Tibial nerve (tissue), 4 donors: ENCODE results near the gene AUTS2. TPM values are rescaled to one million over a fixed set of nuclear protein-coding genes. Genes with fewer than 3 reads are reported as not detected.

Experiments used
- DNase-seq, 2 donors: peaks; one replicate each; pipeline ENCODE4 v3.0.0-alpha.2; 2019; ENCODE audit warnings: low spot score in 2 of 2
- H3K27ac ChIP-seq, 4 donors: fragments of 200-600 bp; sonication (generic) in 3 of 4; one replicate each; pipeline ENCODE4 v1.5.1; 2017 to 2019; ENCODE audit warnings: mild to moderate bottlenecking in 1 of 4
- H3K27me3 ChIP-seq, 2 donors: fragments of 200-600 bp; sonication (generic) in 1 of 2; one replicate each; pipeline versions ENCODE4 v1.5.1 to v1.6.0; 2017 to 2019
- H3K36me3 ChIP-seq, 3 donors: fragments of 200-600 bp; sonication (generic); one replicate each; pipeline ENCODE4 v1.5.1; 2018 to 2019
- H3K4me1 ChIP-seq, 4 donors: fragments of 200-600 bp; sonication (generic) in 3 of 4; one replicate each; pipeline ENCODE4 v1.5.1; 2017 to 2019
- H3K4me3 ChIP-seq, 4 donors: fragments of 200-600 bp; sonication (generic) in 3 of 4; one replicate each; pipeline ENCODE4 v1.5.1; 2017 to 2019; ENCODE audit warnings: mild to moderate bottlenecking in 1 of 4, moderate library complexity in 1 of 4
- H3K9me3 ChIP-seq, 4 donors: fragments of 200-600 bp; sonication (generic) in 3 of 4; one replicate each; pipeline ENCODE4 v1.5.1; 2017 to 2019
- EP300 ChIP-seq, 2 donors: sonication (generic); formaldehyde crosslinking; IDR thresholded peaks; one replicate each; pipeline ENCODE4 v1.6.1; 2017; ENCODE audit warnings: antibody characterized with exemption in 2 of 2, mild to moderate bottlenecking in 1 of 2
- POLR2A ChIP-seq, 2 donors: fragments of 450-650 bp; IDR thresholded peaks; one replicate each; pipeline ENCODE4 v1.6.1; 2017; ENCODE audit warnings: antibody characterized with exemption in 2 of 2, mild to moderate bottlenecking in 2 of 2, moderate library complexity in 2 of 2
- WGBS, 2 donors: methylation state at CpG; one replicate each; pipeline ENCODE4 v1.1.5; 2018; 5-methylcytosine and 5-hydroxymethylcytosine counted together
- total RNA-seq, 4 donors: library from RNA; depleted of rRNA; stranded (reverse); fragments of >200 nt; gene quantifications; one replicate each; pipeline ENCODE4 v1.1.0, GENCODE V29; 2016
- TF ChIP-seq, protein P1 (sequence below), 5 experiments: fragments of 200-600 bp in 3 of 5; fragments of 450-650 bp in 2 of 5; sonication (generic) in 3 of 5; IDR thresholded peaks; one replicate each; pipeline ENCODE4 v1.5.1; 2016 to 2019; ENCODE audit warnings: antibody characterized with exemption in 5 of 5, mild to moderate bottlenecking in 3 of 5, moderate library complexity in 2 of 5

The AUTS2 gene
- total RNA-seq, 4 donors from 2014 or later: 56.6 to 87.9 (median 71.6) TPM

DNA sequence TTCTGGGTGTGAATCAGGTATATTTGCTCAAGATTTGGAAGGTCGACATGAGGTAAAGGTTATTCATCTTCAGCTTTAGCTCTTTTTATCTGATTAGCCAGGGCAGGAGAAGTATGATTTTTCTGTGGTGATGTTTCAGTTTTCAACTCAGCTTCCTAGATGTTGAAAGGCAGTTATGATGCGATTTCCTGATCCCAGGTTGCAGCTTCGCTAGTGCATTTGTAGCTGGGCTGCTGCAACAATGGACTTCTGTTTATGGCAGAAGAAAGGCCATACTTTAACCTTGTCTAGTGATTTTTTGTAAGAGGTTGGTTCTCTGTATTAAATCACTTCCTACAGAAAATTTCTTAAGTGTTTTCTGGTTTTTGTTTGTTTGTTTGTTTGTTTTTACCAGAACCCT is 619.3 kb downstream of the AUTS2 start:
- DNase-seq: no peak
- Histone ChIP-seq H3K4me1 (peaks cover 0 to 15% (median 0%) of the 10 kb centered on the region in 4 donors), H3K4me3 (no peak overlapping the region), H3K27ac (no peak overlapping the region), H3K9me3 (no peaks in the 10 kb centered on the region), H3K36me3 (no peaks in the 10 kb centered on the region), H3K27me3 (no peaks in the 10 kb centered on the region)
- WGBS, 2 donors: 66 to 81% methylated on average over 3 of the region's 3 CpGs
- TF ChIP-seq POLR2A (IDR thresholded peaks at IDR 0.05): no peak
- TF ChIP-seq EP300 (IDR thresholded peaks at IDR 0.05): no peak
- TF ChIP-seq, protein P1, sequence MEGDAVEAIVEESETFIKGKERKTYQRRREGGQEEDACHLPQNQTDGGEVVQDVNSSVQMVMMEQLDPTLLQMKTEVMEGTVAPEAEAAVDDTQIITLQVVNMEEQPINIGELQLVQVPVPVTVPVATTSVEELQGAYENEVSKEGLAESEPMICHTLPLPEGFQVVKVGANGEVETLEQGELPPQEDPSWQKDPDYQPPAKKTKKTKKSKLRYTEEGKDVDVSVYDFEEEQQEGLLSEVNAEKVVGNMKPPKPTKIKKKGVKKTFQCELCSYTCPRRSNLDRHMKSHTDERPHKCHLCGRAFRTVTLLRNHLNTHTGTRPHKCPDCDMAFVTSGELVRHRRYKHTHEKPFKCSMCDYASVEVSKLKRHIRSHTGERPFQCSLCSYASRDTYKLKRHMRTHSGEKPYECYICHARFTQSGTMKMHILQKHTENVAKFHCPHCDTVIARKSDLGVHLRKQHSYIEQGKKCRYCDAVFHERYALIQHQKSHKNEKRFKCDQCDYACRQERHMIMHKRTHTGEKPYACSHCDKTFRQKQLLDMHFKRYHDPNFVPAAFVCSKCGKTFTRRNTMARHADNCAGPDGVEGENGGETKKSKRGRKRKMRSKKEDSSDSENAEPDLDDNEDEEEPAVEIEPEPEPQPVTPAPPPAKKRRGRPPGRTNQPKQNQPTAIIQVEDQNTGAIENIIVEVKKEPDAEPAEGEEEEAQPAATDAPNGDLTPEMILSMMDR (IDR thresholded peaks at IDR 0.05): no peak

DNA sequence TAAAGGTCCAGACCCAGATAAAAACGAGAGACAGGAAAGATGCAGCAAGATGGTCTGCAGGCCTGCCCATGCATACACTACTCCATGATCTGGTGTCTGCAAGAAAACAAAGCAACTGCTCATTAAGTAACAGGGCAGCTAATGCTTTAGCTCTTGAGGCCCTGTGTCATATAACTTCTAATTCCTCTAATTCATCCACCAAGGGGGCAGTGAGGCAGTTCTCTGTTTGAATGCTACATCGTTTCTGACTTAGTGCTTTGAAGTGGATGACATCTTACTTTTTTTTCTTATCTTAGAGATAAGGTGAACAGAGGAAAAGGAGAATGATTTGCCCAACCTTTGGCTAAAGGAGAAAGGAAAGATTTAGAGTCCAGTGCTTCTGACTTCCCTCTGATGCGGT is 619.7 kb downstream of the AUTS2 start:
- Histone ChIP-seq H3K4me1 (peaks cover 0 to 15% (median 0%) of the 10 kb centered on the region in 4 donors), H3K36me3 (no peaks in the 10 kb centered on the region), H3K27me3 (no peaks in the 10 kb centered on the region), H3K9me3 (no peaks in the 10 kb centered on the region), H3K27ac (no peak overlapping the region), H3K4me3 (no peak overlapping the region)
- no peak for DNase-seq
- TF ChIP-seq, protein P1 (IDR thresholded peaks at IDR 0.05): no peak
- TF ChIP-seq EP300 (IDR thresholded peaks at IDR 0.05) (no peak), POLR2A (IDR thresholded peaks at IDR 0.05) (no peak)
- 64 to 67% methylated on average over 3 of the region's 3 CpGs for WGBS, 2 donors

DNA sequence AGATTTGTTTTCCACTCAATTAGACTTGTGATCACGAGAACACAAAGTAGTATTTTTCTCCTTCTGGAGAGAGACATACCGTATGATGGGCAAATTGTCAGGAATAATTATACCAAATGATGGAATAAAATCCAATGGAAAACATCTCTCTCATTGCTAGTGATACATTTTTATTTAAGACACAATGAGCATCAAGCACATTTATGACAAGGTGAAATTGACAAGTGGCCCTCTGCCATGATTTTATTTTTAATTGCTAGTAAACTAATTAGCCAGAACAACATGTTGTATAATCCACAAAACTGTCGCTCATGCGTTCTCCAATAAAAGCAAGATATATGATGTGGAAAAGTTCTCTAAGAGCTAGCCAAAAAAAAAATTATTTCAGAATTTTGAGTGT is 620.8 kb downstream of the AUTS2 start:
- H3K27me3 ChIP-seq: no peaks in the 10 kb centered on the region
- no peak for DNase-seq
- 89 to 92% methylated on average over 4 of the region's 4 CpGs for WGBS, 2 donors
- H3K4me3 ChIP-seq: no peak overlapping the region
- H3K9me3 ChIP-seq: no peaks in the 10 kb centered on the region
- H3K27ac ChIP-seq: no peak overlapping the region
- TF ChIP-seq POLR2A (IDR thresholded peaks at IDR 0.05) (no peak), EP300 (IDR thresholded peaks at IDR 0.05) (no peak)
- TF ChIP-seq, protein P1 (IDR thresholded peaks at IDR 0.05): no peak
- no peaks in the 10 kb centered on the region for H3K36me3 ChIP-seq
- H3K4me1 ChIP-seq: peaks cover 0 to 14% (median 0%) of the 10 kb centered on the region in 4 donors

DNA sequence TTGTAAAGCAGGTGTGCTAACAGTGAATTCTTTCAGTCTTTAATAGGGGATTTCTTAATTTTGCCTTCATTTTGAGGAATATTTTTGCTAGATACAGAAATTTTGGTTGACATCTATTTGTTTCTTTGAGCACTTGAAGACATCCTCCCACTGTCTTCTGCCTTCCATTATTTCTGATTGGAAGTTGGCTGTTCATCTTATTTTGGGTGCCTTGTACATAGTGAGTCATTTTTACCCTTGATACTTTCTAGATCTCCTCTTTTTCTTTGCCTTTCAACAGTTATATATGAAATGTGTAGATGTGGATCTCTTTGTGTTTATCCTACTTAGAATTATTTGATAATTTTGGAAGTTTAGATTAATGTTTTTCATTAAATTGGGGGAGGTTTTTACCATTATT is 631.0 kb downstream of the AUTS2 start:
- Histone ChIP-seq H3K27me3 (no peaks in the 10 kb centered on the region), H3K27ac (no peak overlapping the region), H3K9me3 (peaks cover 0 to 31% (median 9%) of the 10 kb centered on the region in 4 donors), H3K4me1 (no peaks in the 10 kb centered on the region), H3K4me3 (no peak overlapping the region), H3K36me3 (no peaks in the 10 kb centered on the region)
- no peak for DNase-seq
- TF ChIP-seq, protein P1 (IDR thresholded peaks at IDR 0.05): no peak
- TF ChIP-seq POLR2A (IDR thresholded peaks at IDR 0.05) (no peak), EP300 (IDR thresholded peaks at IDR 0.05) (no peak)

DNA sequence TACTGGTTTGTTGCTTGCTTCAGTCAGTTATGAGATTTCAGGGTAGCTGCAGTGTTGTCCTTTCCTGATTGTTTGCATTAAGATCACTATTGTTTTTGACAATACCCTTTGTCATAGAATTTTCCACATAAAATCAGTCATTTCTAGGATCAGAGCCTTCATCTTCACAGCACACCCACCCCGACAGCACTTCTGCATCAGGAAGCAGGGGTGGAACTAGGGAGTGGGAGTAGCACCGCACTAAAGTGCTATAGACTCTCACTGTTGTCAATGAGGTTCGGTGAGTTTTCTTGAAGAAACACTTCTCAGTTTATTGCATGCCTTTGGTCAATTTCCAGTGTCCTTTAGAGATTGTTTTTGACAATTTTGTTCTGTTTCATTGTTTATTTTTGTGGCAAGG is 632.5 kb downstream of the AUTS2 start:
- no peak overlapping the region for H3K27ac ChIP-seq
- 81 to 86% methylated on average over 3 of the region's 3 CpGs for WGBS, 2 donors
- H3K36me3 ChIP-seq: no peaks in the 10 kb centered on the region
- no peak for DNase-seq
- no peaks in the 10 kb centered on the region for H3K27me3 ChIP-seq
- no peaks in the 10 kb centered on the region for H3K4me1 ChIP-seq
- TF ChIP-seq POLR2A (IDR thresholded peaks at IDR 0.05) (no peak), EP300 (IDR thresholded peaks at IDR 0.05) (no peak)
- TF ChIP-seq, protein P1 (IDR thresholded peaks at IDR 0.05): no peak
- no peak overlapping the region for H3K4me3 ChIP-seq
- peaks cover 0 to 31% (median 9%) of the 10 kb centered on the region in 4 donors for H3K9me3 ChIP-seq
